BLaER1 treated with 17β-estradiol and CSF1 and Interleukin-3, amounts not matched to agents 10 nM and 100 nM (cell line): ENCODE data around the gene GFRA1.

Experiments
- H3K27ac ChIP-seq, 11 experiments: shearing (Covaris generic); formaldehyde crosslinking; 2 replicates each; pipeline ENCODE4 v1.8.1; 2022
- H3K27me3 ChIP-seq, 11 experiments: shearing (Covaris generic); formaldehyde crosslinking; 2 replicates each; pipeline ENCODE4 v1.8.1; 2022
- H3K36me3 ChIP-seq, 11 experiments: shearing (Covaris generic); formaldehyde crosslinking; 2 replicates each; pipeline ENCODE4 v1.8.1; 2022
- H3K4me1 ChIP-seq, 10 experiments: shearing (Covaris generic); formaldehyde crosslinking; 2 replicates each; pipeline ENCODE4 v1.8.1; 2022
- H3K4me2 ChIP-seq, 11 experiments: shearing (Covaris generic); formaldehyde crosslinking; 2 replicates each; pipeline ENCODE4 v1.8.1; 2022
- H3K4me3 ChIP-seq, 10 experiments: shearing (Covaris generic); formaldehyde crosslinking; 2 replicates each; pipeline ENCODE4 v1.8.1; 2022
- H3K9ac ChIP-seq, 11 experiments: shearing (Covaris generic); formaldehyde crosslinking; 2 replicates each; pipeline ENCODE4 v1.8.1; 2022
- H3K9me3 ChIP-seq, 11 experiments: shearing (Covaris generic); formaldehyde crosslinking; replicated peaks in 1 of 11; 2 replicates each; pipeline ENCODE4 v1.8.1; 2022
- H4K20me1 ChIP-seq, 11 experiments: shearing (Covaris generic); formaldehyde crosslinking; 2 replicates each; pipeline ENCODE4 v1.8.1; 2022
- Cebpa-rat ChIP-seq, 11 experiments: shearing (Covaris generic); IDR thresholded peaks; 2 replicates each; pipeline ENCODE4 v1.8.1; 2022

GFRA1 gene

GRCh38 chr10:116272440-116273283 lies at the start of gene GFRA1:
Gene GFRA1, minus strand, starts transcription at chr10:116273206. Its CDS starts 1,177 bp downstream, at chr10:116272029.
- H3K4me1 ChIP-seq, result peaks cover 0 to 22% (median 10%) of the 10 kb centered on the region in 10 experiments; a peak in 9 of 20 replicates
- H4K20me1 ChIP-seq, result peaks cover 0 to 10% (median 0%) of the 10 kb centered on the region in 11 experiments; a peak in 2 of 22 replicates
- H3K27ac ChIP-seq, result no peak within 1 kb of the TSS
- peak within 1 kb of the TSS in 2 of 11 experiments; percentile 26 to 50; a peak in 2 of 22 replicates for H3K9ac ChIP-seq
- H3K4me3 ChIP-seq, result peak within 1 kb of the TSS; percentile 51 to 66 (median 57)
- peak within 1 kb of the TSS; percentile 75 to 95 (median 86) for H3K4me2 ChIP-seq
- no peak for TF ChIP-seq Cebpa-rat (IDR thresholded peaks at IDR 0.05)
- H3K9me3 ChIP-seq, result peaks cover 32 to 45% (median 40%) of the 10 kb centered on the region in 11 experiments
- no peaks in the 10 kb centered on the region for H3K36me3 ChIP-seq
- peaks cover 64 to 77% (median 73%) of the 10 kb centered on the region in 11 experiments for H3K27me3 ChIP-seq

DNA sequence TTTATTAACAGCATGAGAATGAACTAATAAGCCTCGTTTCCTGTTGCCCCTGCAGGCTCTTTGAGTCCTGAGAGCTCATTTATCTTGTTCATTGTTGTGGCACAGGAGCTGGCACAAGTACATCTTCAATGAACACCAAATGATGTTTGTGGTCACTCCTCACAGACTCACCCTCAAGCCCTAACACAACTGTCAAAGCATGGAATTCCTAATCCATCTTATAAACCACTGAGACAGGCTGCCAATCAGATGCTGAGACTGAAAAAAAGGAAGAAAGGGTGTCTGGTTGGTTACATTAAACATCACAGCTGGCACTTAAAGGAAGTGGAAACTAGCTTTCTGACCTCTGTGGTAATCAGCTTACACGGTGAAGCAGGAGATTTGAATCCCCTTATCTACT lies 43.5 kb upstream of the GFRA1 start:
- Histone ChIP-seq H3K27ac (no peak overlapping the region), H3K9me3 (no peaks in the 10 kb centered on the region), H3K36me3 (no peaks in the 10 kb centered on the region), H3K4me2 (peak overlapping the region in 10 of 11 experiments; percentile 16 to 61 (median 31); a peak in 17 of 22 replicates), H3K4me1 (peaks cover 10 to 21% (median 11%) of the 10 kb centered on the region in 10 experiments; a peak in 19 of 20 replicates), H3K9ac (no peak overlapping the region), H3K4me3 (no peak overlapping the region), H3K27me3 (no peaks in the 10 kb centered on the region), H4K20me1 (no peaks in the 10 kb centered on the region)
- TF ChIP-seq Cebpa-rat (IDR thresholded peaks at IDR 0.05), result no peak

DNA sequence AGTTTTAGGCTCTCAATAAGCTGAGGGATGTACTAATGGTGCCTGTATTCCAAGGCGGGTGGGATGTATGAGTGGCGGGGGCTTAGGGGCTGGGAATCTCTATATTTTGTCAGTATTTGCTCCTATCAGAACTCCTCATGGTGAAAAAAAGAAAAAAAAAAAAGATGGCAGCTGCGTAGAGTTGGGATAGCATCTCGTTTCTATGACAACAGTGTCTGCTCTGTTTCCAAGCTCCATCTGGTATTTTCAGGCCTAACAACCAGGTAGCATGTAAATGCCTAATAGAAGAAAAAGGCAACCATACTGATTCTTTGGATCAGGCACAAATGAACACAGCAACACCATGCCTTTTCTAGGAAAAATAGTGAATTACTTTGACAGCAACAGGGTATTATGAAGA lies 39.5 kb upstream of the GFRA1 start:
- Histone ChIP-seq H3K27ac (no peak overlapping the region), H3K4me3 (no peak overlapping the region), H3K4me2 (no peak overlapping the region), H3K36me3 (no peaks in the 10 kb centered on the region), H3K9ac (no peak overlapping the region), H3K9me3 (no peaks in the 10 kb centered on the region), H3K4me1 (peaks cover 10 to 20% (median 11%) of the 10 kb centered on the region in 10 experiments; a peak in 19 of 20 replicates), H4K20me1 (no peaks in the 10 kb centered on the region), H3K27me3 (no peaks in the 10 kb centered on the region)
- no peak for TF ChIP-seq Cebpa-rat (IDR thresholded peaks at IDR 0.05)

GRCh38 chr10:116311706-116312490 lies 38.9 kb upstream of the GFRA1 start:
- no peaks in the 10 kb centered on the region for H3K9me3 ChIP-seq
- H3K4me1 ChIP-seq, result peaks cover 6 to 14% (median 8%) of the 10 kb centered on the region in 10 experiments; a peak in 19 of 20 replicates
- no peak overlapping the region for H3K4me2 ChIP-seq
- H3K9ac ChIP-seq, result no peak overlapping the region
- no peaks in the 10 kb centered on the region for H4K20me1 ChIP-seq
- no peaks in the 10 kb centered on the region for H3K36me3 ChIP-seq
- H3K4me3 ChIP-seq, result no peak overlapping the region
- no peak overlapping the region for H3K27ac ChIP-seq
- H3K27me3 ChIP-seq, result no peaks in the 10 kb centered on the region
- TF ChIP-seq Cebpa-rat (IDR thresholded peaks at IDR 0.05), result no peak

GRCh38 chr10:116311016-116311415 lies 38.0 kb upstream of the GFRA1 start:
- Histone ChIP-seq H3K36me3 (no peaks in the 10 kb centered on the region), H3K9ac (no peak overlapping the region), H4K20me1 (no peaks in the 10 kb centered on the region), H3K4me3 (no peak overlapping the region), H3K27me3 (no peaks in the 10 kb centered on the region), H3K4me1 (peaks cover 0 to 5% (median 0%) of the 10 kb centered on the region in 10 experiments; a peak in 6 of 20 replicates), H3K9me3 (no peaks in the 10 kb centered on the region), H3K4me2 (no peak overlapping the region), H3K27ac (no peak overlapping the region)
- no peak for TF ChIP-seq Cebpa-rat (IDR thresholded peaks at IDR 0.05)

GRCh38 chr10:116307455-116307854 lies 34.4 kb upstream of the GFRA1 start:
- H4K20me1 ChIP-seq, result no peaks in the 10 kb centered on the region
- no peaks in the 10 kb centered on the region for H3K36me3 ChIP-seq
- no peaks in the 10 kb centered on the region for H3K27me3 ChIP-seq
- no peak overlapping the region for H3K4me3 ChIP-seq
- no peaks in the 10 kb centered on the region for H3K9me3 ChIP-seq
- H3K9ac ChIP-seq, result no peak overlapping the region
- TF ChIP-seq Cebpa-rat (IDR thresholded peaks at IDR 0.05), result no peak
- H3K4me2 ChIP-seq, result no peak overlapping the region
- no peak overlapping the region for H3K27ac ChIP-seq
- no peaks in the 10 kb centered on the region for H3K4me1 ChIP-seq

DNA sequence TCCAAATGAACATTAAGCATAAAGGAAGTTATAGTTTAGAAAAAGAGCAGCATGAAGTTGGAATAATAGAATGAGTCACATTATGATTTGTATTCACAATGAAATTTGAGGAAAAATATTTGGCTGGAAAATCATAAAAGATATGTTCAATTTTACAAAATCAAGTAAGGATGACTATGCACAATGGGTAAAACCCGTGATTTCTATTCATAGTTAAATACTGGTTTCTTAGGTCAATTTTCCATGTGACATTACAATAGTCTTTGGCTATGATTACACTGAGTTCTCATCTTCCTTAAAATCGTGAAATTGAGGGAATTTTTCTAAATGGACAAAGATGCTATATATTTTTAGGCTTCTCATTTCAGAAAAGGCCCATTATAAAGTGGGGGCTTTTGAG lies 33.8 kb upstream of the GFRA1 start:
- no peak overlapping the region for H3K4me3 ChIP-seq
- H3K4me2 ChIP-seq, result no peak overlapping the region
- no peak overlapping the region for H3K27ac ChIP-seq
- no peak overlapping the region for H3K9ac ChIP-seq
- H3K4me1 ChIP-seq, result no peaks in the 10 kb centered on the region
- no peaks in the 10 kb centered on the region for H3K9me3 ChIP-seq
- no peaks in the 10 kb centered on the region for H3K36me3 ChIP-seq
- H3K27me3 ChIP-seq, result no peaks in the 10 kb centered on the region
- TF ChIP-seq Cebpa-rat (IDR thresholded peaks at IDR 0.05), result no peak
- no peaks in the 10 kb centered on the region for H4K20me1 ChIP-seq

- no peak overlapping the region for H3K4me2 ChIP-seq
- no peaks in the 10 kb centered on the region for H3K4me1 ChIP-seq
- no peaks in the 10 kb centered on the region for H3K9me3 ChIP-seq
- no peak overlapping the region for H3K9ac ChIP-seq
- H3K4me3 ChIP-seq, result no peak overlapping the region
- TF ChIP-seq Cebpa-rat (IDR thresholded peaks at IDR 0.05), result no peak
- H3K27ac ChIP-seq, result no peak overlapping the region
- no peaks in the 10 kb centered on the region for H3K27me3 ChIP-seq
- H4K20me1 ChIP-seq, result no peaks in the 10 kb centered on the region
- H3K36me3 ChIP-seq, result no peaks in the 10 kb centered on the region
Observed at GRCh38 chr10:116304923-116305322, 31.9 kb upstream of the GFRA1 start.

GRCh38 chr10:116300542-116300941 lies 27.5 kb upstream of the GFRA1 start:
- H3K27me3 ChIP-seq, result no peaks in the 10 kb centered on the region
- H3K4me2 ChIP-seq, result no peak overlapping the region
- no peak for TF ChIP-seq Cebpa-rat (IDR thresholded peaks at IDR 0.05)
- no peaks in the 10 kb centered on the region for H4K20me1 ChIP-seq
- H3K9ac ChIP-seq, result no peak overlapping the region
- H3K4me3 ChIP-seq, result no peak overlapping the region
- no peak overlapping the region for H3K27ac ChIP-seq
- H3K36me3 ChIP-seq, result no peaks in the 10 kb centered on the region
- no peaks in the 10 kb centered on the region for H3K9me3 ChIP-seq
- no peaks in the 10 kb centered on the region for H3K4me1 ChIP-seq
